Astrocyte (in vitro differentiated cells and primary cell): ENCODE results near the gene NPR1.

ENCODE experiments used
- EZH2 ChIP-seq: IDR thresholded peaks from 2 replicates; pipeline ENCODE4 v1.6.1; 2012; ENCODE audit warnings: mild to moderate bottlenecking, low read length, inconsistent platforms; ENCODE audit not compliant: insufficient read depth
- TF ChIP-seq, protein P1 (sequence below): IDR thresholded peaks from 2 replicates; pipeline ENCODE4 v1.5.1; 2011; ENCODE audit warnings: low read depth, mild to moderate bottlenecking, inconsistent platforms, low read length, moderate library complexity; ENCODE audit not compliant: insufficient read depth

DNA sequence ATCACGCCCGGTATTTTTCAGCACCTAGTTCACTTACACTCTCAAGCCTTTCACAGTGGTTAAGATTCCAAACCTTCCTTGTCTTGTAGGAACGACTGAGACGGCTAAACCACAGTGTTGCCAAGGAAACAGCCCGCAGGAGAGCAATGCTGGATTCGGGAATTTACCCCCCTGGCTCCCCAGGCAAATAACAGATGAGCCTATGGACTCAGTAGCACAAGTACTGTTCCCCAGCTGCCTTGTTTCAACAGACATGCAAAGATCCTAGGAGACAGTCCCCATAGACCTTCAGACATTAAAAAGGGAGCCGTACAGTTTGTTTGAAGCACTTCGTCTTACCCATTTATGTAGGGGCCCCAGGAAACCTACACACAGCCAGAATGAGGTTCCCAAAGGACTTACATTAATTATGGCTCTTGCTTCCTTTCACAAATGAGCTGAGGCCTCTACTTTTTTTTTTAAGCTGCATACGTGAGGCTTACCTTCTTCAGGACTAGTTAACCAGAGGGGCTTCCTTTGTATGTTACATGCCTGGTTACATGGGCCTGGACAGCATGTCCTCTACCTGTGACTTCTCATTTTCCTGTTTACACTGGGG, 17.3 kb upstream of the NPR1 start:
- TF ChIP-seq, protein P1, sequence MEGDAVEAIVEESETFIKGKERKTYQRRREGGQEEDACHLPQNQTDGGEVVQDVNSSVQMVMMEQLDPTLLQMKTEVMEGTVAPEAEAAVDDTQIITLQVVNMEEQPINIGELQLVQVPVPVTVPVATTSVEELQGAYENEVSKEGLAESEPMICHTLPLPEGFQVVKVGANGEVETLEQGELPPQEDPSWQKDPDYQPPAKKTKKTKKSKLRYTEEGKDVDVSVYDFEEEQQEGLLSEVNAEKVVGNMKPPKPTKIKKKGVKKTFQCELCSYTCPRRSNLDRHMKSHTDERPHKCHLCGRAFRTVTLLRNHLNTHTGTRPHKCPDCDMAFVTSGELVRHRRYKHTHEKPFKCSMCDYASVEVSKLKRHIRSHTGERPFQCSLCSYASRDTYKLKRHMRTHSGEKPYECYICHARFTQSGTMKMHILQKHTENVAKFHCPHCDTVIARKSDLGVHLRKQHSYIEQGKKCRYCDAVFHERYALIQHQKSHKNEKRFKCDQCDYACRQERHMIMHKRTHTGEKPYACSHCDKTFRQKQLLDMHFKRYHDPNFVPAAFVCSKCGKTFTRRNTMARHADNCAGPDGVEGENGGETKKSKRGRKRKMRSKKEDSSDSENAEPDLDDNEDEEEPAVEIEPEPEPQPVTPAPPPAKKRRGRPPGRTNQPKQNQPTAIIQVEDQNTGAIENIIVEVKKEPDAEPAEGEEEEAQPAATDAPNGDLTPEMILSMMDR, result no peak
- TF ChIP-seq EZH2, result no peak
